ENCODE measurements around the gene SLC6A6. TPM values are rescaled to one million over a fixed set of nuclear protein-coding genes. Genes with fewer than 3 reads are reported as not detected.

SLC6A6 gene
- total and polyA plus RNA-seq, 2 experiments from 2014 or later = 27.5 to 150 TPM

GRCh38 chr3:14476583-14477265 is 74.3 kb downstream of the SLC6A6 start:
- no peak overlapping the region for H3K27ac Mint-ChIP-seq
- H3K9me3 Mint-ChIP-seq = no peaks in the 10 kb centered on the region
- Histone ChIP-seq H3F3A (replicated peaks; ENCODE audit: low read depth) (0 out of 2 replicates have a peak, but pooled peaks cover under 1% of the 10 kb centered on the region), H3K79me2 (replicated peaks; ENCODE audit: insufficient read depth) (no peaks in the 10 kb centered on the region), H3K27ac (ENCODE audit: low read depth) (no peak overlapping the region), H3K4me1 (ENCODE audit: insufficient read depth) (no peaks in the 10 kb centered on the region), H3K4me2 (no peak overlapping the region), H3K4me3 (no peak overlapping the region), H4K20me1 (replicated peaks; ENCODE audit: insufficient read depth) (peaks cover 4% of the 10 kb centered on the region; the same call in 1 of the 2 replicates), H3K27me3 (ENCODE audit: insufficient read depth) (no peaks in the 10 kb centered on the region), H2AFZ (no peak overlapping the region), H3K36me3 (ENCODE audit: insufficient read depth) (peaks cover 36% of the 10 kb centered on the region), H3K9me2 (ENCODE audit: insufficient read depth) (no peaks in the 10 kb centered on the region)
- no peak for TF ChIP-seq JUNB (IDR thresholded peaks at IDR 0.05; ENCODE audit: unreplicated experiment)
- no peak for TF ChIP-seq EZH2phosphoT487 (IDR thresholded peaks at IDR 0.05; ENCODE audit: unreplicated experiment)
- TF ChIP-seq NANOG (IDR thresholded peaks at IDR 0.05; ENCODE audit: borderline replicate concordance) = no peak
- TF ChIP-seq STAT1 (IDR thresholded peaks at IDR 0.05; ENCODE audit: unreplicated experiment) = no peak
- no peak for TF ChIP-seq ZNF114 (CRISPR knock-in tag; IDR thresholded peaks at IDR 0.05)
- TF ChIP-seq ZNF331 (CRISPR knock-in tag; IDR thresholded peaks at IDR 0.05; ENCODE audit: low read depth) = no peak
- no peak for TF ChIP-seq REST (IDR thresholded peaks at IDR 0.05; ENCODE audit: unreplicated experiment)
- TF ChIP-seq ETS1 (IDR thresholded peaks at IDR 0.05) = no peak
- TF ChIP-seq CREB1 (CRISPR knock-in tag; IDR thresholded peaks at IDR 0.05; ENCODE audit: low read depth) = no peak
- no peak for TF ChIP-seq EZH2 (IDR thresholded peaks at IDR 0.05; ENCODE audit: low read depth, unreplicated experiment)
- ATAC-seq = no peak
- peaks cover 83% of the 10 kb centered on the region for H3K36me3 Mint-ChIP-seq (ENCODE audit: low read depth)
- H3K4me3 Mint-ChIP-seq = no peak overlapping the region
- peaks cover 6% of the 10 kb centered on the region for H3K27me3 Mint-ChIP-seq (ENCODE audit: insufficient read depth, low read depth, poor library complexity)
- H3K4me1 Mint-ChIP-seq = peaks cover 7% of the 10 kb centered on the region
- no peak for DNase-seq (ENCODE audit: low spot score)

- Mint-ChIP-seq H3K27ac (no peak overlapping the region), H3K27me3 (ENCODE audit: insufficient read depth, low read depth, poor library complexity) (peaks cover 8% of the 10 kb centered on the region), H3K9me3 (no peaks in the 10 kb centered on the region), H3K36me3 (ENCODE audit: low read depth) (peaks cover 86% of the 10 kb centered on the region), H3K4me1 (peaks cover 14% of the 10 kb centered on the region), H3K4me3 (no peak overlapping the region)
- no peaks in the 10 kb centered on the region for H3K79me2 ChIP-seq (replicated peaks; ENCODE audit: insufficient read depth)
- ATAC-seq (no peak), DNase-seq (ENCODE audit: low spot score) (no peak)
- no peak overlapping the region for H3K27ac ChIP-seq (ENCODE audit: low read depth)
- H3K36me3 ChIP-seq (ENCODE audit: insufficient read depth) = peaks cover 33% of the 10 kb centered on the region
- H3K4me1 ChIP-seq (ENCODE audit: insufficient read depth) = no peaks in the 10 kb centered on the region
- no peaks in the 10 kb centered on the region for H3K27me3 ChIP-seq (ENCODE audit: insufficient read depth)
- no peak for TF ChIP-seq CTCF (conservative IDR thresholded peaks at IDR 0.05; ENCODE audit: low read depth in 2 of 2)
- no peak for TF ChIP-seq ZNF114 (CRISPR knock-in tag; IDR thresholded peaks at IDR 0.05)
- TF ChIP-seq STAT1 (IDR thresholded peaks at IDR 0.05; ENCODE audit: unreplicated experiment) = no peak
- no peak for TF ChIP-seq EZH2 (IDR thresholded peaks at IDR 0.05; ENCODE audit: low read depth, unreplicated experiment)
- TF ChIP-seq ETS1 (IDR thresholded peaks at IDR 0.05) = no peak
- no peak overlapping the region for H3K4me2 ChIP-seq
- H3K9me2 ChIP-seq (ENCODE audit: insufficient read depth) = no peaks in the 10 kb centered on the region
- 0 out of 2 replicates have a peak, but pooled peaks cover 2% of the 10 kb centered on the region for H3F3A ChIP-seq (replicated peaks; ENCODE audit: low read depth)
- H2AFZ ChIP-seq = no peak overlapping the region
- H4K20me1 ChIP-seq (replicated peaks; ENCODE audit: insufficient read depth) = peaks cover 4% of the 10 kb centered on the region; the same call in 1 of the 2 replicates
- no peak overlapping the region for H3K4me3 ChIP-seq
Measured at GRCh38 chr3:14477311-14477935, 75.0 kb downstream of the SLC6A6 start.

All from GM23338 (cell line).